ENCODE results near the gene TMEM61. TPM values are rescaled to one million over a fixed set of nuclear protein-coding genes. Genes with fewer than 3 reads are reported as not detected.

Gene TMEM61
- total and polyA plus RNA-seq, 2 of the 8 experiments (the other 6 are each of a cell fraction or from before 2014, with no cell fraction given): 0.54 to 1.4 TPM

- peak overlapping the region; percentile 64 for H3K18ac ChIP-seq (ENCODE audit: extremely low read depth, low read length)
- peak overlapping the region; percentile 91; the same call in 1 of the 2 replicates for H2BK12ac ChIP-seq (ENCODE audit: low read depth, low read length)
- H2BK15ac ChIP-seq (ENCODE audit: low read length): no peak overlapping the region
- 30% methylated on average over 4 of the region's 4 CpGs; no CpG with 5 or more reads in 1 of the 2 experiments for WGBS, 2 experiments (ENCODE audit: extremely low coverage in 1 of 2, insufficient coverage in 1 of 2, insufficient read length in 1 of 2, insufficient replicate concordance in 2 of 2, low coverage in 1 of 2, low lambda C conversion rate in 2 of 2, missing lambda C conversion rate in 1 of 2)
- H3K79me2 ChIP-seq (ENCODE audit: control insufficient read depth in 1 of 2, insufficient read depth in 2 of 2, low read length in 2 of 2): no peaks in the 10 kb centered on the region
- H2AK5ac ChIP-seq (ENCODE audit: low read depth, low read length): peak overlapping the region; percentile 97
- no peak overlapping the region for H3K4me3 ChIP-seq (ENCODE audit: extremely low read depth in 1 of 4, insufficient read depth in 2 of 4, low read depth in 3 of 4, low read length in 4 of 4)
- H3K14ac ChIP-seq (ENCODE audit: insufficient read length): no peak overlapping the region
- H2BK20ac ChIP-seq (ENCODE audit: low read length): 0 out of 2 replicates have a peak overlapping the region, but pooled peaks have one; percentile 75
- peak overlapping the region; percentile 65 for H3K27ac ChIP-seq (ENCODE audit: low read depth, low read length)
- no peak overlapping the region for H2AFZ ChIP-seq (ENCODE audit: low read length)
- H2BK5ac ChIP-seq (ENCODE audit: low read depth, low read length): peak overlapping the region; percentile 95; the same call in 1 of the 2 replicates
- no peak overlapping the region for H2BK120ac ChIP-seq (replicated peaks; ENCODE audit: low read depth, low read length)
- ChIA-PET POLR2A (ENCODE audit: partially characterized antibody) (interaction anchor here (1.2 to 2.1 kb wide), 2 partner anchors 10 to 22 kb away, joined by 3 to 7 read pairs; no protein-coding TSS in a partner anchor), CTCF (ENCODE audit: partially characterized antibody) (interaction anchor here (0.6 to 9.0 kb wide), 9 partner anchors 9 to 72 kb away, joined by 3 to 49 read pairs (median 5); no protein-coding TSS in a partner anchor)
- no peak overlapping the region for H3K4ac ChIP-seq (replicated peaks; ENCODE audit: insufficient read length, low read depth, low read length)
- peaks cover 0 to 5% (median 0%) of the 10 kb centered on the region in 4 experiments; a peak in 1 of 8 replicates for H3K36me3 ChIP-seq (ENCODE audit: control insufficient read depth in 2 of 4, insufficient read depth in 4 of 4, low read length in 3 of 4)
- no peak overlapping the region for H4K8ac ChIP-seq (ENCODE audit: extremely low read depth, insufficient read depth, low read length)
- no peak overlapping the region for H3K9ac ChIP-seq (replicated peaks in 1 of 4; ENCODE audit: extremely low read depth in 1 of 4, low read depth in 3 of 4, low read length in 3 of 4)
- H3K9me3 ChIP-seq (ENCODE audit: insufficient read depth in 2 of 2, low read depth in 1 of 2, low read length in 1 of 2): peaks cover under 1 to 10% of the 10 kb centered on the region in 2 experiments; a peak in 3 of 4 replicates
- no peak overlapping the region for H3K56ac ChIP-seq (replicated peaks; ENCODE audit: insufficient read length, low read depth, low read length)
- H3K23me2 ChIP-seq (ENCODE audit: low read depth, low read length): no peaks in the 10 kb centered on the region
- no peak overlapping the region for H3K23ac ChIP-seq (ENCODE audit: insufficient read length)
- H4K20me1 ChIP-seq (replicated peaks in 1 of 2; ENCODE audit: control insufficient read depth in 1 of 2, insufficient read depth in 2 of 2, low read length in 2 of 2): no peaks in the 10 kb centered on the region
- DNase-seq (ENCODE audit: low read depth in 1 of 2, low spot score in 2 of 2) (no peak), FAIRE-seq (peak; percentile 42)
- H3K27me3 ChIP-seq (replicated peaks in 1 of 4; ENCODE audit: control insufficient read depth in 3 of 4, extremely low read depth in 1 of 4, insufficient read depth in 3 of 4, low read length in 3 of 4): no peaks in the 10 kb centered on the region
- peak overlapping the region; percentile 22 for H4K91ac ChIP-seq (replicated peaks; ENCODE audit: insufficient read length, low read length)
- no peaks in the 10 kb centered on the region for H3K79me1 ChIP-seq (ENCODE audit: low read depth, low read length)
- H3K4me1 ChIP-seq (replicated peaks in 1 of 4; ENCODE audit: control insufficient read depth in 3 of 4, insufficient read depth in 4 of 4, low read length in 3 of 4): peaks cover 0 to 14% (median 11%) of the 10 kb centered on the region in 4 experiments; a peak in 5 of 7 replicates
- no peak overlapping the region for H4K5ac ChIP-seq (ENCODE audit: insufficient read length, low read depth, low read length)
- no peak overlapping the region; a peak in 1 of 4 replicates for H3K4me2 ChIP-seq (ENCODE audit: insufficient read depth in 1 of 2, low read depth in 2 of 2, low read length in 2 of 2)
- TF ChIP-seq CEBPB (IDR thresholded peaks at IDR 0.05; ENCODE audit: low read depth, low read length) (peak; percentile 24; the same call in 1 of the 2 replicates), HDAC6 (IDR thresholded peaks at IDR 0.05; ENCODE audit: low read depth, low read length) (no peak), CTBP2 (IDR thresholded peaks at IDR 0.05; ENCODE audit: borderline replicate concordance, insufficient read depth, insufficient read length, low read length) (no peak), TCF12 (IDR thresholded peaks at IDR 0.05; ENCODE audit: low read depth, low read length) (no peak), SIN3A (conservative IDR thresholded peaks at IDR 0.05 in 1 of 2, IDR thresholded peaks at IDR 0.05 in 1 of 2; ENCODE audit: low read depth in 1 of 2, low read length in 2 of 2) (no peak), POU5F1 (IDR thresholded peaks at IDR 0.05; ENCODE audit: low read depth, low read length) (0 out of 2 replicates have a peak, but pooled peaks have one; percentile 19), RXRA (IDR thresholded peaks at IDR 0.05; ENCODE audit: insufficient read depth, low read depth, low read length) (no peak), ASH2L (IDR thresholded peaks at IDR 0.05; ENCODE audit: low read length) (no peak), EP300 (IDR thresholded peaks at IDR 0.05; ENCODE audit: borderline replicate concordance in 1 of 2, low read depth in 2 of 2, low read length in 2 of 2) (peak in 1 of 2 experiments; percentile 66; a peak in 1 of 3 replicates), CHD1 (IDR thresholded peaks at IDR 0.05; ENCODE audit: low read depth, low read length) (no peak), YY1 (IDR thresholded peaks at IDR 0.05; ENCODE audit: low read depth, low read length) (peak; percentile 46; the same call in 1 of the 2 replicates)
Measured at GRCh38 chr1:54962612-54963395, 17.6 kb upstream of the TMEM61 start.

Measured in H1 (cell line).